Measurements from ENCODE around the gene CA12. TPM values are rescaled to one million over a fixed set of nuclear protein-coding genes. Genes with fewer than 3 reads are reported as not detected.
"Not testable (repeated sequence)": the region's sequence is repeated elsewhere in the genome, so short reads cannot be mapped to it uniquely, and the experiment has no call there.

CA12 gene
- total RNA-seq, 1 donor = under 0.01 TPM

DNA sequence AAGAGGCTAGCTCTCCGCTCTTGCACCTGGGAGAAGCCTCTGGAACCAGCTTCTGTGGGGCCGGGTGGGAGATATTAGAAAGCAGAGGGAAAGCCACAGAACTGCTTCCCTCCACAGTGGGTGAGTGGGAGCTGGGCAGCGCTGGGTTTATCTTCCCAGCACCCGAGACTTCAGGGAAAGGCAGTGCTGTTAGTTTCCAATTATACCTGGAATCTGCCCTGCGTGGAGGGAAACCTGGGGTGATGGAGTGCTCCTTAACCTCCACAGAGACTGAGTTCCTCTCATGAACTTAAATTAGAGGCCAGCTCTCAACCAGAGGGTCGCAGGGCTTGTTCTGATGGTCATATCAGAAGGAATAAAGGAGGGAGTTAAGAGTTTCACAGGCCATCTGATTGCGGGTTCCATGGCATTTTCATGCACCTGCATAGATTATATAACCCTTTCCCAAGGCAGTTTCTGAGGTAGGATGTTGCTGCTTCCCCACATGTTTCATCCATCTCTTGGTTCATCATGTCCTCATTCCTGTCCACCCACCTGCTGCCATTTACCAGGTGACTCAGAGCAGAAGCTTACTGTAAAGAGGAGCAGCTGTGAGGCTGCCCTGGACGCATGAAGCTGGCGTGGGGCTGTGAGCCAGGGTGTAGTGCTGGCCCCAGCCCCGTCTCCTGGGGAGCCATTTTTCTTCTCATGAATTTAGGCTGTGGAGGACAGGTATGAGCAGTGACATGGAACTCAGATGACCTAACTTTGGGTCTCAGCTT, 42.5 kb downstream of the CA12 start:
- no peak for DNase-seq (ENCODE audit: low read depth in 2 of 3, low spot score in 2 of 3)

- DNase-seq (ENCODE audit: low read depth in 2 of 3, low spot score in 2 of 3) = no peak
These were observed 43.5 kb downstream of the CA12 start for GRCh38 chr15:63338170-63338569.

DNA sequence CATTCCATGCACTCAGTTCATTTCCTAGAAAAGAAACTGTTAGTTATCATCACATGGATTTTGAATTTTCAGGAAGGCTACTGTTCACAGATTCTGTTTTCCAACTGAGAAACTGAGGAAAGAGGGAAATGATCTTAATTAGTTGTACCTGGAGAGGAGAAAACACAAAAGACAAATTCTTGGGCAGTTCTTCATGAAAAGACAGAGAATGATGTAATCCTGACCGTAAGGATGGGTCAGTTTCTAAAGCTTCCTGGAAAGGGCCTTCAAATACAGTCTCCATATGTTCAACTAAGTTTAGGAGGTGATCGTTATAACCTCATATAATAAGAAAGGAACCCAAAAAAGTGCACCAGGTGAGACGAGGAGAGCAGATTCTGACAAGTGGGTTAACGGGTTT, 44.6 kb downstream of the CA12 start:
- DNase-seq (ENCODE audit: low read depth in 2 of 3, low spot score in 2 of 3) = no peak

DNA sequence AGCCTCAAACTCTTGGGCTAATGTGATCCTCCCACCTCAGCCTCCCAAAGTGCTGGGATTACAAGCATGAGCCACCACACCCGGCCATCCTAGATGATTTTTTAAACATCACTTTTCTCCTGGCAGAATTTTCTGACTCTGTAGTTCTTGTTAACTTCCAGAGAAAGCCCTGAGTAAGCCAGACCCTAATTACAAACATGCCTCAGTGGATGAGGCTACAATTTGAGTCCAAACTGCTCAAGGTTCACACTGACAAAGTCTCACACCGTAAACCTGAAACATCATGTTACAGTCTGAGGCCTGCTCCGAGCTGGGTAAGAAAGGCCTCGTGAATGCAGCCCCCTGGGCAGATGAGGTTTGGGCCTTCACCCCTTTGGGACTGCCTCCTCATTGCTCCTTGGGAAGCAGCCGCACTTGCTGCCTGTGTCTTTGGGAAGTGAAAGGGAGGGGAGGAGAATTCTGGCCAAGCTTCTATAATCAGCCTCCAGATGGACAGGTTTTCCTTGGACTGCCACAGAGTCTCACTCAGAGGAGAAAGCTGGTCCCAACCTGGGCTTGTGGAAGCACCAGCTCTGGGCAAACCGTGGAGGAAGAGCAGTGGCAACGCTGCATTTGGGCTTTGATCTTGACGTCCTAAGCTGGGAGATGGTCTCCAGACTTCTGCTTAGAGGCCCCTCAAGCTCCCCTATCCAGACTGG, 46.0 kb downstream of the CA12 start:
- DNase-seq (ENCODE audit: low read depth in 2 of 3, low spot score in 2 of 3) = no peak

GRCh38 chr15:63334821-63335220, 46.8 kb downstream of the CA12 start:
- DNase-seq (ENCODE audit: low read depth in 2 of 3, low spot score in 2 of 3) = no peak

- DNase-seq (ENCODE audit: low read depth in 2 of 3, low spot score in 2 of 3) = no peak
These were observed 49.1 kb downstream of the CA12 start for GRCh38 chr15:63332367-63333124.

- no peak for DNase-seq (ENCODE audit: low read depth in 2 of 3, low spot score in 2 of 3)
These were observed 50.2 kb downstream of the CA12 start for GRCh38 chr15:63331456-63331855.

GRCh38 chr15:63330926-63331325, 50.7 kb downstream of the CA12 start:
- DNase-seq (ENCODE audit: low read depth in 2 of 3, low spot score in 2 of 3) = no peak

DNA sequence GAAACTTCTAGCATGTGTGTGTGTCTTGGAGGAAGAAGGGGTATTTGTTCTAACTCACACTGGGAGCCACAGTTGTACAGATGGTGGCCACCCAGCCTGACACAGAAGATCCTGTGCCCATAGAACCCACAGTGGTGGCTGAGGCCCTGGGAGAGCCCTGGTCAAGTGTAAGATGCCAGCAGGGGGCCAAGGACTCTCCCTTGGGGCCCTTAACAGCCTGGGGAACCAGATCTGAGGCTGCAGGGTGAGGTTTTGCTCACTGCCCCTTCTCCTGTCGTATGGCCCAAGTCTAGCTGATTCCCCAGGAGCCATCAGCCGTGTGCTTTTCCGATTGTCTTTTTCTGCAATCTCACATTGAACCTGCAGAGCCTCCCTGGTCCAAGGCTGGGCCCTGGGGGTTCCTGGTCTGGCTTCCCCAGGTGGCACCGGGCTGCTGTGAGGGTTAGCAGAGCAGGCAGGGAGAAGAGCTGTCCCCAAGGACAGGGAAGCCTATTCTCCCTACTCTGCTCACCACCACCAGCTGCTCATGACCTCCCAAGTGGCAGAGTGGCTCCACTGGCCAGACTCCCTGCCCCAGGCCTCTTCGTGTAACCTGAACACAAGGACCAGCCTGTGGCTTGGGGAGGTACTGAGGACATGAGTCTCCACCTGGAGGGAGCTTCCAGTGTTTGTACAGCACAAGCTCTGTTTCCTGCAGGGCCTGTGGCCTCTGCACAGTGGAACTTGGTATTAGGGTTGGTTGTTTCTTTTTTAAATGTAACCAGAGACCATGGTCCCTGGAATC, 51.9 kb downstream of the CA12 start:
- DNase-seq (ENCODE audit: low read depth in 2 of 3, low spot score in 2 of 3) = no peak

DNA sequence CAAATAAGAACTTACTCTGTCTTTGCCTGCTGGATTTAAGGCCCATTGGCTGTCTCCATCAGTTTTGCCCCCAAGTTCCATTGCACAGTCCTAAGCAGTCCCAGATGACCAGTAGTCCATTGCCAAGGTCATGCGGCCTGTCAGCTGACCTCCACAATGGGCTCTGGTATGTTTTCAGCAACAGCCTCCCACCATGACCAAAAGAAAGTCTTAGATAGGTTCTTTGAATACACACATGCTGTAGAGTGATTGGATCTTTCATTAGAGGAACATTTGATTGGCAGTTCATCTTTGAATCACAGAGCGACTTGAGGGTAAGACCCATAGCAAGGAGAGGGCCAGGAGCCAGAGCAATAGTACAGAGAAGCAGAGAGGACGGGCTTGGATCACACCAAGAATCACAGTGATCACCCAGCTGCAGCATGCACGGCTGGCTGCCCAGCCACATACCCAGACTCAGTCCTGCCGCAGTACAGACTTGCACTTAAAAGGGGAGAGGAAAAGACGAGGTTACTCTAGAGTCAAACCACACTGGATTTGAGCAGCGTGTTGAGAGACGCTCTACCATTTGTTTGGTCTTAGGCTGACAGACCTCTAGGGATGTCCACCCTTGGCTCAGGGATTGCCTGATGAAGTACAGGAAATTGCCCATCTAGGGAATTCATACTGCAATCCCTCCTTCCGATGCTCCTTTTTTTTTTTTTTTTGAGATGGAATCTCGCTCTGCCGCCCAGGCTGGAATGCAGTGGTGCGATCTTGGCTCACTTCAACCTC, 53.8 kb downstream of the CA12 start:
- no peak for DNase-seq (ENCODE audit: low read depth in 2 of 3, low spot score in 2 of 3)

DNA sequence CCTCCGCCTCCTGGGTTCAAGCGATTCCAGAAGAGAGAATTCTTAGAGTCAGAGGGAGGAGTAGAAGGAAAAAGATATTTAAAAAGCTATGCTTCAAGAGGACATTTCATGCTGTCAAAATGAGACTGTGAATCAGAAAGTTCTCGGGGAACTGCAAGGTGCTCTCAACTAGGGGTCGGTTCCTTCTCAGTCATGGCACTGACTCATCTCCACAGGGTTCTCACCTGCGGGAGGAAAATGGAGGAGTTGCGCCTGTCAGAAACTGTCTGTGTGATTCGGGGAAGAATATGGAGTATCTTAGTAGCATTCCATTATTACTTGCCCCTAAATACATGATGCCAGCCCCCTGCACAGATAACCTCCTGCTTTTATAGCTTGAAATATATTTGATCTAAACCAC, 56.9 kb downstream of the CA12 start:
- DNase-seq (ENCODE audit: low read depth in 2 of 3, low spot score in 2 of 3) = no peak

GRCh38 chr15:63323798-63324563, 57.7 kb downstream of the CA12 start:
- no peak for DNase-seq (ENCODE audit: low read depth in 2 of 3, low spot score in 2 of 3)

DNA sequence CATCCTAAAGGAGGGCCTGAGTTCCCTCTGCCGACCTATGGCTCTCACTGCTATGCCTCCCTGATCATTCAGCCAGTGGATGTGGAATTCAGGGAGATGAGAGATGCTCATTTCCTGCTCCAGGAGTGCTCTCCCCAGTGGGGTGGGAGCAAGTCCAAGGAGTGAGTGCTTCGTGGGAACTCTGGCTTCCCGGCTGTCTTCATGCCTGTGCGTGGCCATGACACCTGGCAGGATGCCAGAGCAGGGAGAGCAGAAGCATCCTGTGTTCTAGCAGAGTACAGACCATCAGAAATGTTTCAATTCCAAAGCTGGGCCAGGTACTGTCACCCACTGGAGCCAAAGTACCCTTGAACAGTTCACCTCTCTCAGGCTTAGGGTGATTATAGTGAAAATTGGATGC, 59.1 kb downstream of the CA12 start:
- no peak for DNase-seq (ENCODE audit: low read depth in 2 of 3, low spot score in 2 of 3)

DNA sequence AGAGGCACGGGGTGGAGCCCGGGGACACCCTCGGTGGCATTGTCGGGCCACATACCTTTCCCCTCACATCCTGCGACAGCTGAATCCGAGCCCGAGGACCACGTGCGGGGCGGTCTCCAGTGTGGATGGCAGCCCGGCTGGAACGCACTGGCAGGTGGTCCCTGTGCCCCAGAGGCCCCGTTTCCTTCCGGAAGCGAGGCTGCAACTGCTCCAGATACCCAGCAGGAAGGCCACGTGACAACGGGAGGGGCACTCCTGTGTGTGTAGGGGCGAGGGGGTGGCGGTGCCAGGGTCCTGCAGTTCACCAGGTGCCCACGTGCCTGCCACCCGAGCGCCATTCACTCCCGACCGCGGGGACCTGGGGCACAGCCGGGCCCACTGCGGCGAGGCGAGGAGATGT, 60.2 kb downstream of the CA12 start:
- DNase-seq (ENCODE audit: low read depth in 2 of 3, low spot score in 2 of 3) = no peak

DNA sequence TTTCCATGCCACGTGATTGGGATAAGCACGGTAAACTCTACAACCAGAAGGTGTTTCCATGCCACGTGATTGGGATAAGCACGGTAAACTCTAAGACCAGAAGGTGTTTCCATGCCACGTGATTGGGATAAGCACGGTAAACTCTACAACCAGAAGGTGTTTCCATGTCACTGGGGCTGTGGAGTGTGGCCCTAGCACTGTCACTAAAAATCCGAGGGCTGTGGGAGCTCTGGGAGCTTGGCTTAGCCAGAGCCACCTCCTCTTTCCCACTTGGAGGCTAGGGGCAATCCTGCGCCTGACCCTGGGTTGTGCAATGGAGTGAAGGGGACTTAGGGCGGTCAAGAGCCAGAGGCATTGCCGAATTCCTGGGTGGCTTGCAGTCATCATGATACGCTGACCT, 60.7 kb downstream of the CA12 start:
- DNase-seq (ENCODE audit: low read depth in 2 of 3, low spot score in 2 of 3) = not testable (repeated sequence)

GRCh38 chr15:63320446-63320845, 61.2 kb downstream of the CA12 start:
- DNase-seq (ENCODE audit: low read depth in 2 of 3, low spot score in 2 of 3) = not testable (repeated sequence)

GRCh38 chr15:63319065-63319464, 62.6 kb downstream of the CA12 start:
- DNase-seq (ENCODE audit: low read depth in 2 of 3, low spot score in 2 of 3) = no peak

GRCh38 chr15:63318344-63318743, 63.3 kb downstream of the CA12 start:
- no peak for DNase-seq (ENCODE audit: low read depth in 2 of 3, low spot score in 2 of 3)

- no peak for DNase-seq (ENCODE audit: low read depth in 2 of 3, low spot score in 2 of 3)
These were observed 67.2 kb downstream of the CA12 start for GRCh38 chr15:63314409-63314808.
